ENCODE data around the gene VKORC1.
"Not testable (repeated sequence)": the region's sequence is repeated elsewhere in the genome, so short reads cannot be mapped to it uniquely, and the experiment has no call there.

The VKORC1 gene

DNA sequence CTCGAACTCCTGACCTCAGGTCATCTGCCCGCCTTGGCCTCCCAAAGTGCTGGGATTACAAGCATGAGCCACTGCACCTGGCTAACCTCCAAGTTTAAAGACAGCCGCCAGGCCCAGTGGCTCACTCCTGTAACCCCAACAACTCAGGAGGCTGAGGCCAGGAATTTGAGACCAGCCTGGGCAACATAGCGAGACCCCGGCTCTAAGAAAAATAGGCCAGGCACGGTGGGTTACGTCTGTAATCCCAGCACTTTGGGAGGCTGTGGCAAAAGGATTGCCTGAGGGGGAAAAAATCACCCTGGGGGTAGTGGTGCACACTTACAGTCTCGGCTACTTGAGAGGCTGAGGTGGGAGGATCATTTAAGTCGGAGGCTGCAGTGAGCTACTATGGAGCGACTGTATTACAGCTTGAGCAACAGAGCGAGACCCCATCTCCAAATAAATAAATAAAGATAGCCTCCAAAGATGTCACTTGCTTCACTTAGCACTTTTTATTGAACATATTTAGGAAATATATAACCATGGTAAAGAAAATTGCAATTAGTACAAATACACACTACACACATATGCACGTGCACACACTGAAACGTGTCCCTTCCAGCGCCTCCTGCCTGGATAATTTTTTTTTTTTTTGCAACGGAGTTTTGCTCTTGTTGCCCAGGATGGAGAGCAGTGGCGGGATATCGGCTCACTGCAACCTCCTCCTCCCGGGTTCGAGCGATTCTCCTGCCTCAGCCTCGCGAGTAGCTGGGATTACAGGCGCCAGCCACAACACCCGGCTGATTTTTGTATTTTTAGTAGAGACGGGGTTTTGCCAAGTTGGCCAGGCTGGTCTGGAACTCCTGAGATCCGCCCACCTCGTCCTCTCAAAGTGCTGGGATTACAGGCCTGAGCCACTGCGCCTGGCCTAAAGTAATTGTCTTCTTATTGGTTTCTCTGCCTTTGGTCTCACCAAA lies 12.2 kb upstream of the VKORC1 start:
- no peak for DNase-seq

GRCh38 chr16:31105677-31106213 lies 11.1 kb upstream of the VKORC1 start:
- DNase-seq = peak; percentile 81

- not testable (repeated sequence) for DNase-seq
Observed at GRCh38 chr16:31100876-31101641, 6.5 kb upstream of the VKORC1 start.

- no peak for DNase-seq
Observed at GRCh38 chr16:31099860-31100638, 5.5 kb upstream of the VKORC1 start.

GRCh38 chr16:31094088-31094423 lies 541 bp downstream of the VKORC1 start:
- DNase-seq = no peak

GRCh38 chr16:31093132-31093703 lies 1.4 kb downstream of the VKORC1 start:
- no peak for DNase-seq

- DNase-seq = no peak
Observed at GRCh38 chr16:31092330-31092729, 2.3 kb downstream of the VKORC1 start.

DNA sequence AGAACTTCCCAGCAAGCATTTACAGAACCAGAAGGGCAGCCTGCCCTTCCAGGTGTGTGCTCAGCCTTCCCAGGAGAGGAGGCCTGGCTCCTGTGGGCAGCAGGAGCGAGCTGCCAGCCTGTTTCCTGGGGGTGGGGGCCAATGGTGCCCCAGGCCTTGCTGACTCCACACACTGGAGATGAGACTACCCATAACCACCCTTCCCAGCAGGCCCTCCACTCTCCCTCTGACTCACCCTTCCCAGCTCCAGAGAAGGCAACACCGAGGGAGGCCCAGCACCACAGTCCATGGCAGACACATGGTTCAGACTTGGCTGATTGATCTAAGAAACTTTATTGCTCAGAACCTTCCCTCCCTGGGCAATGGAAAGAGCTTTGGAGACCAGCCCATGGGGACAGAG lies 4.1 kb downstream of the VKORC1 start:
- no peak for DNase-seq

GRCh38 chr16:31089199-31089598 lies 5.4 kb downstream of the VKORC1 start:
- DNase-seq = no peak

GRCh38 chr16:31088459-31089183 lies 6.0 kb downstream of the VKORC1 start, which contains the start of gene PRSS53:
PRSS53 (minus strand) TSS chr16:31088943; CDS start chr16:31088809, 134 bp downstream.
- no peak for DNase-seq

GRCh38 chr16:31087971-31088370 lies 6.6 kb downstream of the VKORC1 start:
- DNase-seq = no peak

- no peak for DNase-seq
Observed at GRCh38 chr16:31087481-31087880, 7.1 kb downstream of the VKORC1 start.

DNA sequence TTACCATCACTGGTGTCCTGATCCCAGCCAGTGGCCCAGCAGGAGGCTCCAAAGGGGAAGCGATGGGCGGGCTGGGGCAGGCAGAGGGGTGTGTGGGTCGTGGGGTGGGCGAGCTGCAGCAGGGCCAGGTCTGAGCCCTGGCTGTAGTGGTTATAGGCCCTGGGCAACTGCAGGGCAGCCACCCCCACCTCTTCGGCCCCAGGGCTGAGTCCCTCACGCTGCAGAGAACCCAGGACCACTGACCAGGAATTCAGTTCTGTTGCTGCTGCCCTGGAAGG lies 8.0 kb downstream of the VKORC1 start:
- no peak for DNase-seq

DNA sequence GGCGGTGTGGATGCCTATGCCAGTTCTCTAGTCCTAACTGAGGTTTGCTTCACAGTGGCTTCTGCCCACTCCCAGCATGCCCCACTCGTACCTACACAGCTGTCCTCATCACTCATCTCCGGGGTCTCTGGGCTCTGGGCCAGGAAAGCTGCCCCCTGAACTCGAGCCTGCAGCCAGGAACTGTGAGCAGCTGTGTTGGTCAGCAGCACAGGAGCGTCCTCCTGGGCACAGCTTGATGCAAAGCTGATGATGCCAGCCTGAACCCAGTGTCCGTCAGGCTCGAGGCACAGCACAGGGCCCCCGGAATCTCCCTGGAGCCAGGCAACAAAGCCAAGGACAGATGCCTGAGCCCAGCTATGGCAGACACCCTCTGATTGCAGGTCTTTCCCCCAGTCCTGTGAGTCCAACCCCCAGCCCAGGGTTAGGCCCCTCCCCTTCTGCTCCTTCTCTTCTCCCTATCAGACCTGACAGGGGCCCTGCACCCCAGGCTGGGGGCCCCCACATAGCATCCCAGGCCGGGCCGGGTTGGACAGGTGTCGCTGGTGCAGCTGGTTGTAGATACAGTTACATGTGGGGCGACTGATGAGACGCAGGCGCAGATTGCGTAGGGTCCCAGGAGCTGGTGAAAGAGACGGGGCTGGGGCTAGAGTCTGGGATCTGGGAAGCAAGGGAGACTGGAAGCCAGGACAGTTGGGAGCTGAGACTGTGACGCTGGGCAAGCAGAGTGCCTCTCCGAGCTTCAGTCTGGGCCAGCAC lies 8.5 kb downstream of the VKORC1 start:
- DNase-seq = no peak

- no peak for DNase-seq
Observed at GRCh38 chr16:31085411-31085810, 9.2 kb downstream of the VKORC1 start.

- DNase-seq = no peak
Observed at GRCh38 chr16:31084584-31085302, 9.9 kb downstream of the VKORC1 start.

GRCh38 chr16:31083981-31084380 lies 10.6 kb downstream of the VKORC1 start:
- DNase-seq = no peak

- DNase-seq = no peak
Observed at GRCh38 chr16:31083556-31083955, 11.0 kb downstream of the VKORC1 start.

DNA sequence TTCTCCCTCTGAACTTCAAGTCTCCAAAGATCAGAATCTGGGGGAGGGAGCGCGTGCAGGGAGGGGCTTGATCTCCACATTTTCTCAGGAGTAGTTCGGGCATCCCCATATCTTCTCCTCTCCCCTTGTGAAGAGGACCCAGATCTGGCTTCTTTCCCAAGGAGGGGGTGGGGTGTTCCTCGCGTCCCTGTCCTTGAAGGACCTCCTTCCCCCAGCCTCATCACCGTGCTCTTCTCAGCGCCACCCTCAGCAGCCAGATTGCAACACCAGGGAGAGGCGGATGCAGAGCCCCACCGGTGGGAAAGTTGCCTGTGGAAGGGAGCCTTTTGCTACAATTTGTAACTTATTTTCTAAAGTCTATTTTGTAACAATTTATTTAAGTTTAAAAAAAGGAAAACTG lies 11.5 kb downstream of the VKORC1 start:
- DNase-seq = no peak

- no peak for DNase-seq
Observed at GRCh38 chr16:31082368-31083045, 12.1 kb downstream of the VKORC1 start.
